GM18499 (cell line): Measurements from ENCODE around the gene TIMM9.
A peak's percentile ranks its signal among the peaks of the same experiment; 100 is the strongest.
"Not testable (repeated sequence)": the region's sequence is repeated elsewhere in the genome, so short reads cannot be mapped to it uniquely, and the experiment has no call there.

Source experiments
- ATAC-seq: cut with Tn5 transposase; IDR thresholded peaks from one replicate; pipeline ENCODE4 v1.9.1; 2021; ENCODE audit warnings: moderate number of reproducible peaks; ENCODE audit not compliant: insufficient read depth, unreplicated experiment

Gene TIMM9

DNA sequence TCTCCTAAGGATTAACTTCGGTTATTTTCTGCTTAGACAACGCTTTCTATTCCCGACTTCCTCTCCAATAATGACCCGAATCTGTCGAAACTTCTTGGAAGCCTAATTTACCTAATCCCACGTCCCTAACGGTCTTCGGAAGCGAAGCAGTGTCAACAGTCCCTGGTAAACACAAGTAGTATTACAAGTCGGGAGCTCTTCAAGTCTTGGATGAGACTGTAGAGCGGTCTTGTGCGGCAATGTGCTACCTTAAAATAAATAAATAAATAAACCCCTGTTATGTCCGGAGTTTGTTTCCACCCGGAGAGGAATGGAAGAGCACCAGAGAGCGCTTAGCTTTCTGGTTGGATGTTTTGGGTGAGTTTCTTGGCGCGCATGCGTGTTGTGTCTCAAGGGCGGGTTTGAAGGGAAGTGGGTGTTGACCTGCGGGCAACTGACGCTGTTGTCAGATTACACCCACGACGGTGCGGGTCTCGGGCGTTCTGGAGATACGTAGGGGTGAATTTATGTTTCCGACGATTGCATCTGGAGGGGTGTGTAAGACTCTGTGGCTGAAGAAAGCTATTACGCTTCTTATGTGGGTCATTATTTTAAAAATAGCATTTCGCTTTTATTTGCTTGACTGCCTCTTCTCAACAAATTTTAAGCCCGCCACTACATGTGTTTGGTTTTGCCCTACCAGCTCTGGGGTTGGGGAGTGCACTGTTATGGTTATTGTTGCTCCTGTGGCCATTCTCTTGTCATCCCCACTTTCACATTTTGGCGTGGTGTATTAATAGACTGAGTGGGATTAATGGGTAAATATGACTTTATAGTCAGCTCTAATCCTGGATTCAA is at the start of gene TIMM9, which contains the start of gene KIAA0586:
Gene TIMM9 (minus strand): TSS at position 251 of the 837 bp plus-strand sequence. CDS start 15,586 bp downstream, outside the sequence.
Gene KIAA0586 (plus strand): TSS at position 439 of the 837 bp plus-strand sequence. CDS start 546 bp downstream, outside the sequence.
- ATAC-seq, result peak; percentile 52

GRCh38 chr14:58476320-58476719 is 49.0 kb upstream of the TIMM9 start:
- ATAC-seq, result no peak

DNA sequence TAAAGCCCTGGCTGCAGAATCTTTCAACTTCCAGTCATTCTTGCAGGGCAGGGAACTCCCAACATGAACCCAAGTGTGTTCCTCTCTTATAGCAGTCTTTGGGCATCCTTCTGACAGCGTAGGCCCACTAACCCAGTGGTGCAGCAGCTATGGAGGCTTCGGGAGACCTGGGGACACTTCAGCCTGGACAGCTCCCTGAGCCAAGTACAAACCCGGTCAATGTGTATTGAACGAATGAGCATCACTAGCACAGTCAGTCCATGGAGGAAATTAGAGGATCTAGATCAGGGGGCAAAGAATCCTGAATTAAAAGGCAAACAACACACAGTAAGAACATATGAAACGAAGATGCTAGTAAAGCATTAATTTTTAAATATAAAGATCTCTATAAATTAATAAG is 42.0 kb upstream of the TIMM9 start:
- no peak for ATAC-seq

- ATAC-seq, result no peak
Observed at GRCh38 chr14:58467575-58467974, 40.2 kb upstream of the TIMM9 start.

GRCh38 chr14:58466459-58466858 is 39.1 kb upstream of the TIMM9 start:
- no peak for ATAC-seq

DNA sequence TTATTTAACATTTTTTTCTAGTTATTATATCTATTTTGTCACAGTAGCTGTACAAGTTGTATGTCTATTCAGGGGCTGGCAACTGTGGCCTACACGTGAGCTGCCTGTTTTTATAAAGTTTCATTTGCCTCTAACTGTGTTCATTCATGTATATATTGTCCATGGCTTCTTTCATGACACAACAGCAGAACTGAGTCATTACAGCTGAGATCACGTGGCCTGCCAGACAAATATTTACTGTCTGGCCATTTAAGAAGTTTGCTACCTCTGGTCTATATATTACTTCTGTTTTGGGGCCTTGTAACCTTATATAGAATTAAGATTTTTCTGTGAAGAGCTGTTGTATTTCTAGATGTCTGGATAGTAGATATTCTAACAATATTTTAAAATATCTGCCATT is 38.1 kb upstream of the TIMM9 start:
- ATAC-seq, result no peak

GRCh38 chr14:58464652-58465051 is 37.3 kb upstream of the TIMM9 start:
- no peak for ATAC-seq

- no peak for ATAC-seq
Observed at GRCh38 chr14:58463147-58463546, 35.8 kb upstream of the TIMM9 start.

DNA sequence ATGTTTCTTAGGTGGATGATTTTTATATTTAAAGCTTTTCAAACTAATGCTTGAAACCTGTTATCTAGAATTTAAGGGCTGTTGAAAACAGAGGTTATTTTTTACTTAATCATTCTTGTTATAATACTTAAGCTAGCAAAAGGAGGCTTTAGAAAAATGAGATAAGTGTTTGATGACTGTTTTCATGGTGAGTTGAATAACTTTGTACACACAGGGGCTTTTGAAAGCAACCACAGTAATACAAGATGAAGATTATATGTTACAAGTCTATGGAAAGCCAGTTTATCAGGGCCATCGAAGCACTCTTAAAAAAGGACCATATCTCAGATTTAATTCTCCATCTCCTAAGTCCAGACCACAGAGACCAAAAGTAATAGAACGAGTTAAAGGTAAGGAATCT is 33.4 kb upstream of the TIMM9 start:
- ATAC-seq, result no peak

GRCh38 chr14:58455593-58456265 is 28.4 kb upstream of the TIMM9 start:
- ATAC-seq, result no peak

DNA sequence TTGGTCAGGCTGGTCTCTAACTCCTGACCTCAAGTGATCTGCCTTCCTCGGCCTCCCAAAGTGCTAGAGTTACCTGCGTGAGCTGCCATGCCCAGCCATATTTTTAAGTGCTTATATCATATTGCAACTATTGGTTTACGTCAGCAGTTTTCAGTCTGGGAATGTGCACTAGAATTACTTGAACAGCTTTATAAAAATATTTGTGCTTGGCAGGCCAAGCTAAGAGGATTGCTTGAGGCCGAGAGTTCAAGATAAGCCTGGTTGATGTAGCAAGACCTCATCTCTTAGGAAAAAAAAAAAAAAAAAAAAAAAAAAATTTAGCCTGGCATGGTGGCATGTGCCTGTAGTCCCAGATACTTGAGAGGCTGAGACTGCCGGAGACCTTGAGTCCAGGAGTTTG is 17.3 kb upstream of the TIMM9 start:
- no peak for ATAC-seq

GRCh38 chr14:58439476-58439875 is 12.1 kb upstream of the TIMM9 start:
- ATAC-seq, result no peak

GRCh38 chr14:58430156-58430555 is 2.8 kb upstream of the TIMM9 start:
- ATAC-seq, result no peak

- ATAC-seq, result no peak
Observed at GRCh38 chr14:58428118-58428683, 870 bp upstream of the TIMM9 start.

DNA sequence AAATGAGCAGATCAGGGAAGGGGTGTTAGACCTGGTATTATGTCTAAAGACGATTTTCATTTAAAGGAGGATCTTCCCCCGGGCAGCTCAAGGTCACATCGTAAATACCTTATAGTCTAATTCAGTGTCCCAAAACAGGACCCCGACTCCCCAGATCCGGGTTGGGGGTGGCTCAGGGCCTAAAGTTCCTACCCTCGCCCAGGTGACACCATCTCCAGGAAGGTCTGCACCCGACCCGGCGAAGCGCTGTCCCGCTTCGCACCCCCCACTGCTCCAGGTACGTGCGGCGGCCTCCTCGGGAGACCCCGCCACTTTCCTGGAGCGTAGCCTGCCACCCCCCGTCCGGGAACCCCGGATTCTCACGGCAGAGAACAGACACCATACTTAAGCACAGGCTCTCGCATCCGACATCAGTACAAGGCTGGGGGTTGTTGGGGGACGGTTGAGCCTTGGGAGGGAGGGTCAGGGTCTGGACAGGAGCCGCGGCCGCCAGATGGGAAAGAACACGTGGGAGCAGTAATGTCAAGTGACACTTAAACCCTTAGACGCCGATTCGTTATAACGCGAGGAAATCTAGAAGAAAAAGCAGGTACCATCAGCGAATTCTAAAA is 556 bp downstream of the TIMM9 start:
- no peak for ATAC-seq

DNA sequence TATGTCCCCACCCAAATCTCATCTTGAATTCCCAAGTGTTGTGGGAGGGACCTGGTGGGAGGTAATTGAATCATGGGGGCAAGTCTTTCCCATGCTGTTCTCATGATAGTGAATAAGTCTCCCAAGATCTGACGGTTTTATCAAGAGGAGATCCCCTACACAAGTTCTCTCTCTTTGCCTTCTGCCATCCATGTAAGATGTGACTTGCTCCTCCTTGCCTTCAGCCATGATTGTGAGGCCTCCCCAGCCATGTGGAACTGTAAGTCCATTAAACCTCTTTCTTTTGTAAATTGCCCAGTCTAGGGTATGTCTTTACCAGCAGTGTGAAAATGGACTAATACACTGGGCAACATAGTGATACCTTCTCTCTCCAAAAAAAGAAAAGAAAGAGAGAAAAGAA is 10.4 kb downstream of the TIMM9 start:
- not testable (repeated sequence) for ATAC-seq

DNA sequence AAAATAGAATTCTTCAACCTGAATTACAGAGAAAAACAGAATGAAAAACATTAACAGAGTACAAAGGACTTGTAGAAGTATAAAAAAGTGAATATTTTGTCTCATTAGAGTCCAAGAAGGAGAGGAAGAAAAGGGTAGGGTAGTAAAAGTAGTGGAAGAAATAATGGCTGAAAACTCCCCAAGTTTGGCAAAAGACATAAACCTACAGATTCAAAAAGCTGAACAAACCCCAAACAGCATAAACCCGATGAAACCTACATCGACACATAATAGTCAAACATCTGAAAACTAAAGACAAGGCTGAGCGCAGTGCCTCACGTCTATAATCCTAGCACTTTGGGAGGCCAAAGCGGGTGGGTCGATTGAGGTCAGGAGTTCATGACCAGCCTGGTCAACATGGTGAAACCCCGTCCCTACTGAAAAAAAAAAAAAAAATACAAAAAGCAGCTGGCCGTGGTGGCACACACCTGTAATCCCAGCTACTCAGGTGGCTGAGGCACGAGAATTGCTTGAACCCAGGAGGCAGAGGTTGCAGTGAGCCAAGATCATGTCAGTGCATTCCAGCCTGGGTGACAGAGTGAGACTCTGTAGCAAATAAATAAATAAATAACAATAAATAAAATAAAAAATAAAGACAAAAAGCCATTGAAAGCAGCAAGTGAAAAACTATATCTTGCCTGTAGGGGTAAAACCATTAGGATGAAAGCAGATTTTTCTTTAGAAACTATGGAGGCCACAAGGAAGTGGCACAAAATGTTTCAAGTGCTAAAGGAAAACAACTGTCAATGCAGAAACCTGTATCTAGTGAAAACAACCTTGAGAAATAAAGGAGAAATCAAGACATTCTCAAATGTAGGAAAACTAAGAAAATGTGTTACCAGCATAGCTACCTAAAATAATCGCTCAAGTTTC is 11.4 kb downstream of the TIMM9 start:
- no peak for ATAC-seq

DNA sequence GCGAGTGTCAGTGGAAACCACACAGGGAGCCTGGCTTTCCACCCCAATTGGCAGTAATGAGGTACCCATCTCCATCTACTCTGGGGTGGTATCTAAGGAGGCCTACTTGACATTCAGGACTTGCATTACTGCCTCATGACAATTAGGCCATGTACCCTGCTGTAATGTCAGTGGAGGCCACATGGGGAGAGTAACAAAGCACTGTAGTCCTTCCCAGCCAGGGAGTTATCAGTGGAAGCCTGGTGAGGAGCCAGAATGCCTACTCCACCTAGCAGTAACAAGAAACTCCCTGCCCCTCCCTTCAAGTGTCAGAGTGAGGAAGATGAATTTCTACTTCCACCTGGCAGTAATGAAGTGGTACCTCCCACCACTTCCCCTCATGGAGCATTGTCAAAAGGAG is 12.5 kb downstream of the TIMM9 start:
- ATAC-seq, result no peak

DNA sequence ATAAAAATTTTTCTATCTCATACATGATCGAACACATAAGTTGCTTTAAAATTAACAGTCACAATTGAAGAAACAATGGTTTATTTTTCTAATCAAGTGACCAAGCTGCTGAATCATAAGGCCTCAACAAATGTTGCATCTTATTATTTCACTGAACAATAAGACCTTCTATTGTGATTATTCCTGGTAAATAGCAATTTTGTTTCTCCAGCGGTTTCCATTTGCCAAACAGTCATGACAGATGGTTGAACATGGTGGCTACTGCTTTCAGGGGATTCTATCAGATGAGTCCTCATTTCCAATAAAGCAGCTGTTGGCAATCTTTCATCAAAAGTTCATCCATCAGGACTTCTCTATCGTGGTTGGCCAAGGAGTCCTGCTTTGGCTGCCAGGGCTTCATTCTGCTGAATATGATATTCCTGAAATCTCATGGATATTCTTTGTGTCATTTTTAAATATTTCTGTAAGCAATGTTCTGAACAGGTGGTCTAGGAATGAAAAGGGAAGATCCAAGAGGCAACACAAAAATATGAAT is 18.6 kb downstream of the TIMM9 start:
- no peak for ATAC-seq

GRCh38 chr14:58401587-58401986 is 25.7 kb downstream of the TIMM9 start:
- no peak for ATAC-seq
